GM06990 (cell line): Measurements from ENCODE around the gene IARS2.
"Not testable (repeated sequence)": the region's sequence is repeated elsewhere in the genome, so short reads cannot be mapped to it uniquely, and the experiment has no call there.

Source experiments
- DNase-seq: peaks from one replicate; pipeline ENCODE4 v3.0.0-alpha.2; 2011; ENCODE audit not compliant: insufficient read length; ENCODE audit errors: extremely low read depth
- H3K27me3 ChIP-seq: replicated peaks from 2 replicates; pipeline ENCODE4 v1.6.0; 2011; ENCODE audit warnings: low read length; ENCODE audit not compliant: control insufficient read depth, insufficient read depth
- H3K36me3 ChIP-seq: 2 replicates; pipeline ENCODE4 v1.5.1; 2011; ENCODE audit warnings: low read length; ENCODE audit not compliant: control insufficient read depth, insufficient read depth
- H3K4me3 ChIP-seq: replicated peaks from 2 replicates; pipeline ENCODE4 v1.5.1; 2011; ENCODE audit warnings: low read depth, mild to moderate bottlenecking, control low read depth, low read length
- TF ChIP-seq, protein P1 (sequence below): IDR thresholded peaks from 2 replicates; pipeline ENCODE4 v1.5.1; 2011; ENCODE audit warnings: low read length, control low read depth, mild to moderate bottlenecking, inconsistent platforms; ENCODE audit not compliant: insufficient read depth, poor library complexity, severe bottlenecking

The IARS2 gene

DNA sequence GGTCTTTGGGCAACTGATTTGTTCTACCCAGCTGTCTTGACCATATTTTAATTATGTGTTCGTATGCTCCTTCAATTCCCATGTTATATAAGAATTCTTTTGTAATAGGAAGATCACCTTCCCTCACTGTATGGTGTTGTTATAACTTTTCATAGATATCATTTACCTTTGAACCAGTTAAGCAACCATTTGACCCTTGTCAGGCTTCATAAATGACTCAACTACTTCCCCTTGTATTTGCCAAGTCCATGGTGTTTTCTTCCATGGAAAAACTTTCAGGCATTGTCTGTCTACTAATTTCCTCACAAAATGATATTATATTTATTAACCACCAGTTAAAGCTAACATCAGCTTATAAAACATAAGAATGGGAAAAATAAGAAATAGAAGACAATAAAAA, 9.5 kb upstream of the IARS2 start:
- DNase-seq = no peak
- H3K27me3 ChIP-seq = no peaks in the 10 kb centered on the region
- TF ChIP-seq, protein P1, sequence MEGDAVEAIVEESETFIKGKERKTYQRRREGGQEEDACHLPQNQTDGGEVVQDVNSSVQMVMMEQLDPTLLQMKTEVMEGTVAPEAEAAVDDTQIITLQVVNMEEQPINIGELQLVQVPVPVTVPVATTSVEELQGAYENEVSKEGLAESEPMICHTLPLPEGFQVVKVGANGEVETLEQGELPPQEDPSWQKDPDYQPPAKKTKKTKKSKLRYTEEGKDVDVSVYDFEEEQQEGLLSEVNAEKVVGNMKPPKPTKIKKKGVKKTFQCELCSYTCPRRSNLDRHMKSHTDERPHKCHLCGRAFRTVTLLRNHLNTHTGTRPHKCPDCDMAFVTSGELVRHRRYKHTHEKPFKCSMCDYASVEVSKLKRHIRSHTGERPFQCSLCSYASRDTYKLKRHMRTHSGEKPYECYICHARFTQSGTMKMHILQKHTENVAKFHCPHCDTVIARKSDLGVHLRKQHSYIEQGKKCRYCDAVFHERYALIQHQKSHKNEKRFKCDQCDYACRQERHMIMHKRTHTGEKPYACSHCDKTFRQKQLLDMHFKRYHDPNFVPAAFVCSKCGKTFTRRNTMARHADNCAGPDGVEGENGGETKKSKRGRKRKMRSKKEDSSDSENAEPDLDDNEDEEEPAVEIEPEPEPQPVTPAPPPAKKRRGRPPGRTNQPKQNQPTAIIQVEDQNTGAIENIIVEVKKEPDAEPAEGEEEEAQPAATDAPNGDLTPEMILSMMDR = no peak
- no peaks in the 10 kb centered on the region for H3K36me3 ChIP-seq
- H3K4me3 ChIP-seq = no peak overlapping the region

DNA sequence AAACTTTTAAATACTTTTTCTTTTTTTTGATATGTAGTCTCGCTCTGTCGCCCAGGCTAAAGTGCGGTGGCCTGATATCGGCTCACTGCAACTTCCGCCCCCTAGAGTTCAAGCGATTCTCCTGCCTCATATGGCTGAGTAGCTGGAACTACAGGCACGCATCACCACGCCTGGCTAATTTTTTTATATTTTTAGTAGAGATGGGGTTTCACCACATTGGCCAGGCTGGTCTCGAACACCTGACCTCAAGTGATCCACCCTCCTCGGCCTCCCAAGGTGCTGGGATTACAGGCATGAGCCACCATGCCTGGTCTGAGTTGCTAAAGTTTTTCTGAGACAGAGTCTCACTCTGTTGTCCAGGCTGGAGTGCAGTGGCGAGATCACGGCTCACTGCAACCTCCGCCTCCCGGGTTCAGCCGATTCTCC, 7.7 kb upstream of the IARS2 start:
- not testable (repeated sequence) for H3K27me3 ChIP-seq
- peak overlapping the region; percentile 22; the same call in 1 of the 2 replicates for H3K4me3 ChIP-seq
- peak; percentile 56 for DNase-seq

DNA sequence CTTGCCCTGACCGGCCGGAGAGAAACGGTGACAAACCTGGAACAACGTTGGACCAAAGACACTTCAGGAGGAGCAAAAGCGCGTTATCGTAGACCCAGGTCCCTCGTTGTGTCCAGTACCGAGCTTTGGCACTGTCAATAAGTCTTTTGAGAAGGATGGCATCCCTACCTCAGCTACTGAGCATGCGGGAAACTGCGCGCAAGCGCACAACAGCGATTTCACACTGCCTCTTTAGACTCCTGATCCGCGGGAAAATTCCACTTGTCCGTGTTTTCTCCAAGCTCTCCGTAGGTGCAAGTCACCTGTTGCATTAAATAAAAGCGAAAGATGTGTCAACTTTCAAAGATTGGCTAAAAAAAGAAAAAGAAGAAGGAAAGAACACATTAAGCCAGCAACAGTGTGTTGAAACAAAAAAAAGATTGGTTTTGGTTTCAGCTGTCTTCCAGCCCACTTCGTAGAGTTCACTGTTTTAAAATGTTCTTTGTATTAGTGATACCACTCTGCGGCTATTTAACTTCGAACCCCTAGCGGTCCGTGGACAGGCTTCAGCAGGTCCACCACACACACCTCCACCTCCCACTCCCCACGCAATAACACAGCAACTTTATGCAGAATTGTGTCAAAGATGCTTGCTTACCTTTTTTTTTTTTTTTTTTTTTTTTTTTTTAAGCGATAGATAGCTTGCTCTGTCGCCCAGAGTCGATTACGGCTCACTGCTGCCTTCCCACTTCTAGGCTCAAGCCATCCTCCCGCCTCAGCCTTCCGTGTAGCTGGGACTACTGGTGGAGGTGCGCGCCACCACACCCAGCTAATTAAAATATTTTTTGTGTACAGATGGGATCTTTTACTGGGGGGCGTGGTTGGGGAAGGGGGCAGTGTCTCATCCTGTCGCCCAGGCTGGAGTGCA, 4.0 kb upstream of the IARS2 start, which contains the start of gene BPNT1:
Gene BPNT1 (minus strand): TSS at position 139 of the 907 bp plus-strand sequence. CDS start 9,942 bp downstream, outside the sequence.
- Histone ChIP-seq H3K36me3 (no peaks in the 10 kb centered on the region), H3K27me3 (no peaks in the 10 kb centered on the region), H3K4me3 (peak within 1 kb of the TSS; percentile 60)
- TF ChIP-seq, protein P1 = no peak
- DNase-seq = peak; percentile 88

More for the DNA sequence above, 7.7 kb upstream of the IARS2 start:
- TF ChIP-seq, protein P1 = peak; percentile 71
- not testable (repeated sequence) for H3K36me3 ChIP-seq

DNA sequence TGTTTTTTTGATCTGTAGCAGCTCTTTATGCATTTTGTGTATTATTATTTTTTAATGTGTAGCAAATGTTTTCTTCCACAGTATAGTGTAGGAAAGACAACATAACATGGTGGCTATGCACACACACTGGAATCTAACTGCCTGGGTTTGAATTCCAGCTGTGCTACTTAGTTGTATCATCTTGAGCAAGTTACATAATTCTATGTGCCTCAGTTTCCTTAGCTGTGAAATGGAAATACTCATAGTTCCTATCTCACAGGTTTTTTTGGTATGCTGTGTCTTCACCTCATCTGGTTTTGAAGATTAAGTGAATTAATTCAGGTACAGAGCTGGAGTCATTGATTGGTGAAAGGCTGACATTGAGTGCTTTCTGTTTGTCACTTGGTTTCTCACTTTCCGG, 1.2 kb upstream of the IARS2 start:
- no peak overlapping the region for H3K4me3 ChIP-seq
- DNase-seq = no peak
- TF ChIP-seq, protein P1 = no peak
- no peaks in the 10 kb centered on the region for H3K27me3 ChIP-seq
- H3K36me3 ChIP-seq = peaks cover 3% of the 10 kb centered on the region

DNA sequence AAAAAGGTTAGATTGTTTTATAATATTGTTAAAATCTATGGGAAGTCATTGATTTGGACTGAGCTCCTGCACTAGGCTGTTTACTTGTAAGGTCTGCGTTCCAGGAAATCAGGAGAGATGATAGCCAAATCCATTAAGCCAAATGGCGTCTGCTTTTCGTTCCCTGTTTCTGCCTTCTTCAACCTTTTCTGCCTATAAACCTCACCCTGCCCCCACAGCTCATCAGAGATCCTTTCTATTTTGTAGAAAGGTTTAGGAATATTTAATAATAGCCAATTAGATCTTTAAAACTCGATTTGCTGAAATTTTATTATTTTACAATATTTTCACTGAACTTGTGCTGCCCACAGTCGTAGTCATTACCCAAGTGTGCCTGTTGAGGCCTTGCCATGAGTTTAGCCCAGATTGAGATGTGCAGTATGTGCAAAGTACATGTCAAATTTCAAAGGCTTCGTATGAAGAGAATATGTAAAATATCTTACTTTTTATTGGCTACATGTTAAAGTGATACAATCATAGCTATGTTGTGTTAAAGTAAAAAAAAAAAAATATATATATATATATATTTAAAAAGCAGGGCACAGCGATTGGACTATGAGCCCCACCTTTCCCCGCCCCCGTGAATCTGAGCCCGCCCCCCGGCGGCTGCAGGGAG, 444 bp upstream of the IARS2 start:
- no peak for DNase-seq
- Histone ChIP-seq H3K36me3 (peaks cover 3% of the 10 kb centered on the region), H3K27me3 (no peaks in the 10 kb centered on the region), H3K4me3 (peak overlapping the region; percentile 96; the same call in 1 of the 2 replicates)
- TF ChIP-seq, protein P1 = no peak
